ENCODE data around the gene LONRF3. TPM values are rescaled to one million over a fixed set of nuclear protein-coding genes. Genes with fewer than 3 reads are reported as not detected.
A peak's percentile ranks its signal among the peaks of the same experiment; 100 is the strongest.

Gene LONRF3
- total RNA-seq: 1.5 TPM
- long read RNA-seq, partial matches to known transcripts: 1 of 1 reads
- long read RNA-seq, other reads (novel, unspliced or antisense): 0 of 1 reads

DNA sequence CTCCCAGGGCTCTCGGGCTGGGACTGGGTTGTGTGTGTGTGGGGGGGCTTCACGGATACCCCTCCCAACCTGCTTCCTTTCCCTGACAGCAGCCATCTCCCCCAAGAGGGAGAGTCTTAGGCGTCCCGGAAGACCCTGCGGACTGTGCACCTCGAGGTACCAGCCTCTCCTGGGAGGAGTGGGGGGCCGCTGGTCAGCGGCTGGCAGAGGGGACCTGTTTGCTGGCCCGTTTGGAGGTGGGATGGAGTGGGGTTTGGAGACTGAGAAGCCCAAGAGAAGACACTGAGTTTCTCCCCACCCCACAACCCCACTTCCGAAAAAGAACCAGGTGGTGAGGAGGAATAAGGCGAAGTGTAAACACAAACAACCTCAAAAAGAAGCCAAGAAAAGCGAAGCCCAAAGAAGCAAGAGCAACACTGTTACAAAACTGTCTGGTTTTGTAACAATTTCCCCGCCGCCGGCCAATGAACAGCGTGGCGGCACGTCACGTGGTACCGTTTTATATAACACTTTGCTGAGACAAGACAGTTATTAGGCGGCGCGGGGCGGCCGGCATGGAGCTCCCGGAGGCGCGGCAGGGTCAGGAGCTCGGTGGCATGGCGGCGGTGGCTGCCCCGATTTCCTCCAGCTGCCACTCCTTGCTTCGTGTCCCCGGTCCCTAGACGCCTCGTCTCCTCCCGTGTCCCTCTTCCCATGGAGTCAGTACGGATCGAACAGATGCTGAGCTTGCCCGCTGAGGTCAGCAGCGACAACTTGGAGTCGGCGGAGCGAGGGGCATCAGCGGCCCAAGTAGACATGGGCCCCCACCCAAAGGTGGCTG, at the start of gene LONRF3:
Gene LONRF3 (plus strand): TSS at position 531 of the 820 bp plus-strand sequence. CDS start 163 bp downstream, at position 694.
- intact Hi-C loops (cut with DNase I): no loop called here
- peak; percentile 84 for DNase-seq (ENCODE audit: low spot score)

DNA sequence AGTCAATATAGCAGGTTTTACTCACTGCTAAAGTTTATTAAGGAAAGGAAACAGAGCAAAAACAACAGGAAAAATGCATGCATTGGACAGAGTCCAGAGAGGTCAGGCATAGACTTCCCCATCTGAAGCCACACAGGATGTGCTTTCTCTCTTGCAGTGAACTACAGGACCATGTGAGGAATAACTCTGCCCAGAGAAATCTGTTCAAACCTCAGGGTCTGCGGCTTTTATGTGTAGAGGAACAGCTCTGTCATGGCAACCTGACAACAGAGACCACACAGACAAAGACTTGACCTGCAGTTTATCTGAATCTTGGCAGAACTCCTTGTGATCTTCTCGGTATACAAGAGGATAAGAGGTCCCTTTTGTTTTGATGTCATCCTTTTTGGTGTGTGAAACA, 46.3 kb upstream of the LONRF3 start:
- intact Hi-C loops (cut with DNase I): no loop called here
- DNase-seq (ENCODE audit: low spot score): no peak

DNA sequence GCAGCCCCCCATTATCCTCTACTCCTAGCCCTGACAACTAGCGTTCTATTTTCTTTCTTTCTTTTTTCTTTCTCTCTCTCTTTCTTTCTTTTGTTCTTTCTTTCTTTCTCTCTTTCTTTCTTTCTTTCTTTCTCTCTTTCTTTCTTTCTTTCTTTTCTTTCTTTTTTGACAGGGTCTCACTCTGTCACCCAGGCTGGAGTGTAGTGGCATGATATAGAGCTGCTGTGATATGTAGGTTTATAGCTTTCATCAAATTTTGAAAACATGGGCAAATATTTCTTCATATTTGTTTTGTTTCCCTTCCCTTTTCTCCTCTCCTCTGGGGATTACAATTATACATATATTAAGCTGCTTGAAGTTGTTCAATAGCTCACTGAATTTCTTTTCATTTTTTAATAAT, 39.1 kb upstream of the LONRF3 start:
- intact Hi-C loops (cut with DNase I): no loop called here
- no peak for DNase-seq (ENCODE audit: low spot score)

DNA sequence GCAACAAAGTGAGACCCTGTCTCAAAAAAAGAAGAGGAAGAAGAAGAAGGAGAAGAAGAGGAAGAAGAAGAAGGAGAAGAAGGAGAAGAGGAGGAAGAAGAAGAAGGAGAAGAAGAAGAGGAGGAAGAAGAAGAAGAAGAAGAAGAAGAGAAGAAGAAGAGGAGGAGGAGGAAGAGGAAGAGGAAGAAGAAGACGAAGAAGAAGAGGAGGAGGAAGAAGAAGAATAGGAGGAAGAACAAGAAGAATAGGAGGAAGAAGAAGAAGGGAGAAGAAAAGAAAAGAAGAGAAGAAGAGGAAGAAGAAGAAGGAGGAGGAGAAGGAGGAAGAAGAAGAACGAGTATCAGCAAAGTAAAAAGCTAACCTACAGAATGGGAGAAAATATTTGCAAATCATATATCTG, 33.3 kb upstream of the LONRF3 start:
- intact Hi-C loops (cut with DNase I): no loop called here
- DNase-seq (ENCODE audit: low spot score): no peak

DNA sequence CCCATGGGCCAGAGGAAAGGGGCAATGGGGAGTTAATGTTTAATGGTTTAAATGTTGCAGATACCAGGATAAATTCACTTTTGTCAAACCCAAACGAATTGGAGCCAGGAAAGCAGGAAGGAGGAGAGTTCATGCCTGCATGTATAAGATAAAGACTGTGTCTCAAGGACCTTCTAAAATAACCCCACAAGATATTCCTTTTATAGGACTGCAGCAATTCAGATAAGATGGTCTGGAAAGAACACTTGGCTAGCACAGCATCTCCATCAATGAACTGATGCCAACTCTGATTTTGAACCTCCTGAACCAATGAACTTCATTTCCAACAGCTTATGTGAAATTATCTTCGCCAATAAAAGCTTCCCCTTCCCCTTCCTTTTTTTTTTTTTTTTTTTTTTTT, 31.3 kb upstream of the LONRF3 start:
- DNase-seq (ENCODE audit: low spot score): no peak
- intact Hi-C loops (cut with DNase I): no loop called here

DNA sequence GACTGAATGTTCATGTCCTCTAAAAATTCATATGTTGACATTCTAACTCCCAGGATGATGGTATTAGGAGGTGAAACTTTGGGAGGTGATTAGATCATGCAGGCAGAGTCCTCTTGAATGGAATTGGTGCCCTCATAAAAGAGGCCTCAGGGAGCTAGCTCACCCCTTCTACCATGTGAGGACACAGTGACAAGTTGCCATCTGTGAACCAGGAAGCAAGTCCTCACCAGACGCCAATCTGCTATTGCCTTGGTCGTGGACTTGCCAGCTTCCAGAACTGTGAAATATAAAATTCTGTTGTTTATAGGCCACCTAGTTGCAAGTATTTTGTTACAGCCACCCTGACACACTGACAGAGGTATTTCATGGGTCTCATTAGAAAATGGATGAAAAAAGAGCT, 28.5 kb upstream of the LONRF3 start:
- intact Hi-C loops (cut with DNase I): no loop called here
- no peak for DNase-seq (ENCODE audit: low spot score)

DNA sequence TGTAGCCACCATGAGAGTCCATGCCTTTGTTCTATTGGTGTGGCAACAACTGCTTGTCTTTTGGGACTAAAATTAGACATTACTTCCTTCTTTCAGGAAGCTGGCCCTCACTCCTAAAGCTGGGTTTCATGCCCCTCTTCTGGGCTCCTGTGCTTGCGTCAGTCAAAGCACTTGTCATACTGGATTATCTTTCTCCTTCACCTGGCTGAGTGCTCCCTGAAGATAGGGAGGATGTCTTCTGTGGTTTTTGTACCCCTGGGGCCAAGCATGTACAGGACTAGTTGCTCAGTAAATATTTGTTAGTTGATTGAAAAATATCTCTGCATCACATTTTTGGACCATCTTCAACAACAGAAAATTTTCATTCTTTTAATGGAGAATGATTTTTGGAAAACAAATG, 26.1 kb upstream of the LONRF3 start:
- intact Hi-C loops (cut with DNase I): no loop called here
- DNase-seq (ENCODE audit: low spot score): no peak

DNA sequence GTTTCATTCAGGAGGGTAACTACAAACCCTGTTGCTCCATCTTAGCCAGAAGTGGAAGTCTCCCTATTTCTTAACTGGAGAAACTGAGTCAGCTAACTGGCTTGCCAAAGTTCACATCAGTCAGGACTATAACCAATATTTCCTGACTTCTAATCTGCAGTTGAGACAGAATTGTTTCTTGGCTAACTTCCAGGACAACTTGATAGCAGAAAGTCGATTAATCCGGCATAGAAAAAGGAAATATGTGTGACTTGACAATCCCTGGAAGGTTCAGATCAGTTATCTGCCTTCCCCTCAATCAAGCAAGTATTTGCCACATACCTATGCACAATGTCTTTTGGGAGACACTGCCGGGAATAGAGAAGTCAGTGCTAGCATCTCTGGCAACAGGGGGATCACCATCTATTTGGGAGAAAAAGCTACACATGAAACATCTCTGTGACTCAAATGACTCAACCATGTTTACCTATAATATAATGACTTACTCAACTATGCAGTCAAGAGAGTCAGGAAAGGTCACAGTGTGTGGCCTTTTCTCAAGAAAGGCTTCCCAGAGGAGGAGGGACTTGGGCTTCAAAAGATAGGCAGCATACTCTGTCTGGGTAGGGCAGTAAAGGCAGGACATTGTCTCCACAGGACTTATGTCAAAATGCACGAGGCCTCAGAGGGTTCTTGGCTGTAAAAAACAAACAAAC, 12.4 kb upstream of the LONRF3 start:
- intact Hi-C loops (cut with DNase I): no loop called here
- DNase-seq (ENCODE audit: low spot score): no peak

DNA sequence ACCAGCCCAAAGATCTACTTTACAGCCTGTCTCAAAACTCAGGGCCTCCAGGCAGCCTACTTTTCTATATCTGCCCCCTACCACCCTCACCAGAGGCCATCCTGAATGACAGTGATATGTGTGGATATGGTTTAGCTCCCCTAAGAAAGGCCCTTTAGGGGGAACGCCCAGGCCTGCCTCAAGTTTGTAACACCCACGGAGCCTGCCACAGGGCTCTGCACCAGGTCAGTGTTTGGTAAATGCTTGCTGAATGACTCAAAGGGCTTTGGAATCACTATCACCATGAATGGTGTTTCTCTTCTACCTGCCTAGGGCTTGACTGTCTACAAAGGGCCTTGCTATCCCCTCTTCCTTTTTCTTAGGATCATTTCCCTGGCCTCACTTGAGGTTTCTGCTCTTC, 11.3 kb upstream of the LONRF3 start:
- intact Hi-C loops (cut with DNase I): no loop called here

DNA sequence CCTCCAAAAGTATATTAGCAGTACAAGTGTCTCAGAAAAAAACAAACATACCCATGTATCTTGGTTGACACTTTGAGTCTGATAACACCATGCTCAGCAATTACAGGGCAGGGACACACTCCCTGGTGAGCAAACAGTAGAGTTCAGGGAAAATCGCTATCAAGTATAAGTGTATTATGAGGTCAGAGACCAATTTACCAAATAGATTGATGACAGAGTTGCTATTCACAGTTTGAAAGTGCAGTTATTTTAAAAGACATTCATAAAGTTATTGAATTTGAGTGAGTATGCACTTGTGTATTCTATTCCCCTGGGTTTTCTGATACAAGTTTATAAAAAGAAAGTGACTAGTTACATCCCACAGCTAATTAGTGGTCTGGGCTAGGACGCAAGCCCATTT, 10.2 kb upstream of the LONRF3 start:
- no peak for DNase-seq (ENCODE audit: low spot score)
- intact Hi-C loops (cut with DNase I): no loop called here

More for the DNA sequence above, 11.3 kb upstream of the LONRF3 start:
- DNase-seq (ENCODE audit: low spot score): no peak

DNA sequence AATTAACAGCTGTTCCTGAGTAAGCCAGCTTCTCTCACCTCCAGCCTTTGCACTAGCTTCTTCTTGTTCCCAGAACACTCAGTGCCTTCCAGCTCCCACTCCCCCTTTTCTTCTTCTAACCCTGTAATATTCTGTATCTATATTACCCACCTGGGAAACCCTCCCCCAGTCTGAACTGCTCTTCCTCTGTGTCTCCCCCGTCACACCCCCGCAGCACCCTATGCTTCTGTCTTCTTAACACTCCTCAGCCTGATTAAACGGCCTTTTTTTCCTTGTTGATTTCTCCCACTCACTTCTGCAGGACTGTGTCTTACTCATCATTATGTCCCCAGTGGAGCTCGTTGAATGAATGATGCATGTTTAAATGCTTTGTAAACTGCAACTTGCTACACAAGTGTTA, 9.0 kb upstream of the LONRF3 start:
- intact Hi-C loops (cut with DNase I): no loop called here

DNA sequence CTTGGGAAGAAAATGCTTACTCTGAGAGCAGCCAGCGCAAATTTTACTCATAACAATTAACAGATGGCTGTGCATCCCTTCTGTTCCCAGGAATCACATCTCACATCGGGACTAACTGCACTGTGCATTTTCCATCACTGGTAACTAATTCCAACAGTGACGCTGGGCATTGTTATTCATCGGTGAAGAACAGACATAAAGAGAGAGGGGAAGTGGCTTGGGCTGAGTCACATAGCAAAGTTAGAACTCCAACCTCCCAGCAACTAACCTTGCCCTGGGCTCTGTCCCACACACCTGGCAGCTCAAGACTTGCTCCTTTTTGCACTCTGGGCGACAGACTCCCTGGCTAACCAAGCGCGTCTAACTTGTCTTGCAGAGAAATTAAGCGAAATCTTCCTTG, 6.4 kb upstream of the LONRF3 start:
- DNase-seq (ENCODE audit: low spot score): no peak
- intact Hi-C loops (cut with DNase I): no loop called here

More for the DNA sequence above, 9.0 kb upstream of the LONRF3 start:
- no peak for DNase-seq (ENCODE audit: low spot score)

DNA sequence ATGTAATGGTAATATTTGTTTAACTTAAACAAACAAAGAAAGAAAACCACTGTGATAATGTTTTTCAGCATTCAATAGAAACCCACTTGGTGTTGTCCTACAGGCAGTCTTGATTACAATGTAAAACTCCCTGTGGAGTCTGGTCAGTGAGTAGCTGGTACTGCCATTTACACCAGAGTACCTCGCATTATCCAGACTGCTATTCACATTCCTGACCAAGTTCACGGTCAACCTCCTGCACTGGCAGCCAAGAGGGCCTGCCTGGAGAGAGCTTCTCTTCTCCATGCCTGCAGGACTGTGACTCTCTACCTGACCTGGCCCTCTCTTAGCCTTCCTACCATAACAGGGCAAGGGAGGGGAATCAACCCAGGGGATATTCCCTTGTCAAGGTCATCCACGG, 2.9 kb upstream of the LONRF3 start:
- DNase-seq (ENCODE audit: low spot score): no peak
- intact Hi-C loops (cut with DNase I): no loop called here

DNA sequence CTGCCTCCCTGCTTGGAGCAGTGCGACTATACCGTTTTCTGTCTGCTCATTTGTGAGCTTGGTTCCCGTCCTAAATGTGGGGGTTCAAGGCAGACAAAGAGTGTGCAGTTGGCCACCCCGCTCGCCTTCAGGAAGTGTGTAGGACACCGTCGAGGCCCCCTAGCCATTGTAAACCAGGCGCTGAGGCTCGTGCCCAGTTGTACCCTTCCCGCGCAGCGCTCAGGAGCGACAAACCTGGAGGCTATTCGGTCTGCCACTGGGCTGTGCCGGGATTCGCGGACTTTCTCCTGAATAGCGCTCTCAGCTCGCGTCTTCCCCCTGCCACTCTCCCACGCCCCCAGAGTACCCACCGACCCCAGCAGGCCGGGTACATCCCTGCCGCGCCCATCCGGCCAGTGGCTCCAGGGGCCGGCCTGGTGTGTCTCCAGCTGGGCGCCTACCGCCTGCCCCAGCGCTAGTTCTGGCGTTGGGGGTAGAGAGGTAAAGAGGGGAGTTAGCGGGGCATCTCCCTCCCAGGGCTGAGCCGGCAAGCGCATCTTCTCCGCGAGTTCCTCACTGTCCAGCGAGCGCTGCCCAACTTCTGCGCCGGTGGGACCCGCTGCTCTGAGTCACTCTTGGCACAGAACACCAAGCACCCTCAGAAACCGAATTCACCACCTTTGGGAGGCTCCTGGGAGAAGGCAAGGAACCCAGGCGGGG, 880 bp upstream of the LONRF3 start:
- intact Hi-C loops (cut with DNase I): no loop called here
- DNase-seq (ENCODE audit: low spot score): peak; percentile 75

DNA sequence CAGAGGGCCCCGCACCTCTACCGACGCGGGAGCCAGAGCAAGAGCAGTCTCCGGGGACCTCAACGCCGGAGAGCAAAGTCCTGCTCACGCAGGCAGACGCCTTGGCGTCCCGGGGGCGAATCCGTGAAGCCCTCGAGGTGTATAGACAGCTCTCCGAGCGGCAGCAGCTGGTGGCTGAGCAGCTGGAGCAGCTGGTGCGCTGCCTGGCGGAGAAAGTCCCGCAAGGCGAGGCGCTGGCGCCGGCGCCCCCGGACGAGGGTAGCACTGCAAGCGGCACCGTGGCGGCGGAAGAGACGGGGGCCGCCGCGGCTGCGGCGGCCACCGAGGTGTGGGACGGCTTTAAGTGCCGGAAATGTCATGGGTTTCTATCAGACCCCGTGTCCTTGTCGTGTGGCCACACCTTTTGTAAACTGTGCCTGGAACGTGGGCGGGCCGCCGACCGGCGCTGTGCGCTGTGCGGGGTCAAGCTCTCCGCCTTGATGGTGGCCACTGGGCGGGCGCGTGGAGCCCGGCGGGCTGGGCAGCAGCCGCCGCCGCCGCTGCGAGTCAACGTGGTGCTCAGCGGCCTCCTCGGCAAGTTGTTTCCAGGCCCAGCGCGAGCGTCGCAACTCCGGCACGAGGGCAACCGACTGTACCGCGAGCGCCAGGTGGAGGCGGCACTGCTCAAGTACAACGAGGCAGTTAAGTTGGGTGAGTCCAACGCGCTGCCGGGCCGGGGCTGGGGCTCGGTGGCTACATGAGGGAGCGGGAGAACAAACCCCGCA, 672 bp downstream of the LONRF3 start:
- no peak for DNase-seq (ENCODE audit: low spot score)
- intact Hi-C loops (cut with DNase I): no loop called here

DNA sequence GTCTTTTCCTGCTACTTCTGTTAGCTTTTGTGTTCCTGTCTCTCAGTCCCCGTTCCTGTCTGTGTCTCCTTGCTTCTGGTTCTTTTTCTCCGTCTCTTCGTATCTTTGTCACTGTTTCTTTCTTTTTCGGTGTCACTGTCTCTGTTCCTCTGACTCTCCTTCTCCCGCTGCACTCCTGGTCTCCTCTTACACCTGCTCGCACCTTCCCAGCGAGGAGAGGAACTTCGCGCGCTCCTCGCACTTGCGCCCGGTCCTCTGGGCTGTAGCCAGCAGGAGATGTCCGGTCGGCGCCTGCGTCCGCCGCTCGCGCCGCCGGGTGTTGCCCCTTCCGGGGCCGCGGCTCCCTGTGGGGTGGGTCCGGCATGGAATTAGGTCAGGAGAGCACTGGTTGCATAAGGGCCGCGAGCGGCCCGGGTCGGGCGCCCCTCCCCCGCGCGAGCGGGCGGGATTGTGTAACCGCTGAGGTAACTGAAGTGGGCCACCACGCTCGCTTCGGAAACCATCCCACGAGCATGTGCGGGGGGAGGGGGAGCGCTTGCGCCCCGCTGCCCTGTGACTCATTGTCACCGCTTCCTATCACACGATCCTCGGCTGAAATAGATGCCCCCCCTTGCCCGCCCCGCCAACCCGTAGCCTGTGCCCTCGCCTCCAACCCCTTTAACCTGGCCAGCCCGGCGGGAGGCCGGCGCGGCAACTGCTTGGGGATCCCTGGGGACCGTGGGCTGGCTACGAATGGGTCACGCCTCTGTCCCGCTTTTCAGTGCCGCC, 1.6 kb downstream of the LONRF3 start:
- DNase-seq (ENCODE audit: low spot score): peak; percentile 79
- intact Hi-C loops (cut with DNase I): no loop called here

DNA sequence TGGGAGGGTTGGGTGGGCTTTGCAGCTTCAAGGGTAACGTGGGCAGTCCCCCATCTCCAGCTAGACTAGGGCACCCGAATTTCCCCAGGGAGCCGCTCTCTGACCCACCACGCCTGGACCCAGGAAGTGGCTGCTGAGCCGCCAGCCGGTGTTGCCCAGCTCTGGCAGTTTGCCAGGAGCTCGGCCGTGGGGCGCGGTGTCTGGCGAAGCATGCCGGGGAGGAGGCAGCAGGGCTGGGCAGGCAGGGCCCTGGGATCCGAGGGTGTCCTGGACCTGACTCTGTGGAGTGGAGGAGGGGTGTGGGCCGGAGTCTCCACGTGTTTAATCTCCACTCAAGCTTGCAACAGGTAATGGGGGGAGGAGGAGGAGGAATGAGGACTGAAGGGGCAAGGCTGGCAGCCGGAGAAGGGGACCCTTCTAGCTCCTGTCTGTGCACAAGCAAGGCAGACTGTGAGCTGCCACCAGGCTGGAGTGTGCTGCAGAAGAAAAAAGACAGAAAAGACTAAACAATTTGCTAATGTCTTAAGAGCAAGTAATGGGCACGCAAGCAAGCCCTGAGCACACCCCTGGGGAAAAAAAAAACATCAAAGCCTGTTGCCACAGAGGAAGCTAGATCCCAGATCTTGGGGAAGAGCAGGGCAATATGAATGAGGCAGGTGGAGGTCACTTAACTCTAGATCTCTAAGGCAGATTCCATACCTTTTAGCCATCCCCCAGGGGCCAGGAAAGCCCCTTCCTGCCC, 2.4 kb downstream of the LONRF3 start:
- intact Hi-C loops (cut with DNase I): no loop called here
- no peak for DNase-seq (ENCODE audit: low spot score)

DNA sequence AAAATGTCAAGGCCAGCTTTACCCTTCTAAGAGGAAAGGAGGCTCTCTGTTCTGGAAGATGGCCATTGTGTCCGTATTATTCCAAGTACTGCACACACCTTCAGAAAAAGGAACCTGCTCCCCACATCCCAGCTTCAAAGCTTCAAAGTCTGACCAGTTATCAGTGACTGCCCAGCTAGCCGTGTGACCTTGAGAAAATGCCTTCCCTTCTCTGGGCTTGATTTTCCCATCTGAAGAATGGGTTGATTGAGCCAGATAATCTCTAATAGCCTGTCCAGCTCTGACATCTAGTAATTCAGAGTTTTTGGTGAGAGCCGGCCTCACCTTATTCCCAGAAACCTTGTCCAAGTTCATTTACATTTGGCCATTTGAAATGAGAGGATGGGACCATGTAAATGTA, 3.0 kb downstream of the LONRF3 start:
- DNase-seq (ENCODE audit: low spot score): no peak
- intact Hi-C loops (cut with DNase I): no loop called here

Data from cardiac septum (tissue), 1 donor.